Inflammatory macrophage treated with lipopolysaccharide for 1 hour (primary cell): Measurements from ENCODE around the gene AFG1L.
A peak's percentile ranks its signal among the peaks of the same experiment; 100 is the strongest.
"Not testable (repeated sequence)": the region's sequence is repeated elsewhere in the genome, so short reads cannot be mapped to it uniquely, and the experiment has no call there.

Experiments
- DNase-seq, 2 donors: peaks; one replicate each; pipeline ENCODE4 v3.0.0-alpha.2; 2020 to 2022

Gene AFG1L

DNA sequence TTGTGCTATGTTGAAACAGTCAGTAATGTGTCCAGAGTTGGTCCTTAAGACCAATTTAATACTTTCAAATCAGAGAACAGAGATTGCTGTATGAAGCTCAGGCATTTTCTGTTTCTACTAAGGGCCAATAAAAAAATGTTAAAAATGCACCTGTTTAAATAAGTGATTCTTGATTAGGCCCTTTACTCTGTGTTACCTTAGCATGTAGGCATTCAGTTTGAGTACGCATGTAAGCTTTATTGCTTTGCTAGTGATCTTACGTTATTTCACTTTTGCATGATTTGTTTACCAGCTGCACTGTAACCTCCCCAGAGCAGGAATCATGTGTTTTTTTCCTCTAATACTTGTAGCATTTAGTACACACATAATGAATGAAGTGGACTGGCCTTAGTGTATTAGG lies 61.0 kb downstream of the AFG1L start:
- no peak for DNase-seq

DNA sequence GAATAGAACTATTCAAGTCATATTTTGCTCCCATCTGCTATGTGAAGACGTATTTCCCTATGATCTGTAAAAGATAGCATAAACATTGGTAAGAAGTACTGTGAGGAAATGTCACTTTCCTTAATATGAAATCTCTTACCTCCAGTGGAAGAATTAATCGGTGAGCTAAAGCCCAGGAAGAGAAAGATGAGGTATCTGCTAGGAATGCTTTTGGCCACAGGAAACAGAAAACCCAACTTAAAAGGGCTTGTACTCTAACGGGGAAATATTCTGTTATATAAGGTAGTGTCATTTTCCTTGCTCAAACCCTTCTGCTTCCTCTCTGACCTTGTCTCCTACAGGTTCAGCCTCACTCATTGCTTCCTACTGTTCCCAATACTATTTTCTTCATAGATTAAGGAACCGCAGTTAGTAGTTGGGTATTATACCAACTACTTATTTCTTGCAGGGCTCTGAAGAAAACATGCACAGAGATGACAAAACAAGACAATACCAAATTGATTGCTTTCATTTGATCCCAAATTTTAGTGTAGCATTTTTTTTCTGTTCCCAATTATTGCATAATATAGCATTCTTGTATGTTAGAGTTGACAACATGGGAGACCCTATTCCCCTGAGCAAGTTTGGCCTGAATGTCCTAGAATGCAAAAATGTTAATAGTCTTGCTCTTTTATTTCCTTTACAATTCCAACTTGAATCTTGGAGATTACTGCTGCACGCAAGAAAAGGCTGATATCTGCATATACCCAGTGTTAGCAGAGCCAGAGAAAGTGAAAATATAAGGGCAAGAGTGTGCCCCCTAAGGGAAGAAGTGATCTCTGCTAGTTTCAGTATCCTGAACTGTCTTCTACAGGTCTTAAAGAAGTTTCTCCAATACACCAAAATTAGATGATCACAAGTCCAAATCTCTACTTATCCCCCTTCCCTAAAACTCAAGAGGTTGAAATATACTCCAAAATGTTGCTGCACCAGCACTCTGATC lies 65.3 kb downstream of the AFG1L start:
- no peak for DNase-seq

DNA sequence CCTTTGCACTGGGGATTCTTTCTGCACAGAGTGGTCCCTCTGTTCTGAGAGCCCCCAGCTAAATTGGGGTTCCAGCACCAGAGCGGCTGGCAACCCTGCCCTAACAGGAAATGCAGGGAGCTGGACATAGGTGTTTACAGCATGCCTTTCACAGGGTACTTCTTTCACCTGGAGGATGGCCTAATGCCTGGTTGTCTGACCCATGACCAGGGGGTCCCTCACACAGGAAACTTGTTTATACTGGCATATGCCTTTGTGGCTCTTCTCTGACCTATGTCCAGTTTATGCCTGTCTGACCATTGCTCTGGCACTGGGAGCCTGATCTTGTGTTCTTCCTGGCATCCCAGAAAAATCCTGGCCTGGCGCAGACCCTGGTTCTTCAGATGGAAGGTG lies 66.1 kb downstream of the AFG1L start:
- DNase-seq = no peak

DNA sequence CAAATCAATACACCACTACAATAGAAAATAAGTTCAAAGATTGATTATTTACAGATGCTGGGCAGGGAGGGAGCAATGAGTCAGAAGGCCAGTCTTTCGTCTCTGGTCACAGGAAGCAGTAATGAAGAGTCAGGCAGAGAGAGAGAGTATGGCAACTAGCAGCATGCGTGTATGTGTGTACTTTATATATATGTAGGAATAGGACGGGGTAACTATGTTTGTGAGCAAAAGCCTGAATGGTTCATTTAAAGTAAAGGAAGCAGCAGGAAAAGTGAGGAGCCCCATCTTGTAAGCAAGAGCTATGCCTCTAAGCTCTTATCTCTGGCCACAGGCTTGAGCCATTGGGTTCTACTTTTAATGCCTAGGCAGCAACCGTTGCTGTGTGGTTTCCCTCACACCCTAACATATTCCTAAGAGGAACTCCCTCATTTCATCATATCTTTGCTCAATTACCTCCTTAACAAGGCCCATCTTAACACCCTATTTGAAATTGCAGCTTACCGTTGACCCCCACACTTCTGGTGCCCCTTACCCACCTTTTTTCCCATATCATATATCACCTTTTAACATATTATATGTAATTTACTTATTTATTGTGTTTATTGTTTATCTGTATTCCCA lies 66.6 kb downstream of the AFG1L start:
- DNase-seq = peak; percentile 56 to 63

DNA sequence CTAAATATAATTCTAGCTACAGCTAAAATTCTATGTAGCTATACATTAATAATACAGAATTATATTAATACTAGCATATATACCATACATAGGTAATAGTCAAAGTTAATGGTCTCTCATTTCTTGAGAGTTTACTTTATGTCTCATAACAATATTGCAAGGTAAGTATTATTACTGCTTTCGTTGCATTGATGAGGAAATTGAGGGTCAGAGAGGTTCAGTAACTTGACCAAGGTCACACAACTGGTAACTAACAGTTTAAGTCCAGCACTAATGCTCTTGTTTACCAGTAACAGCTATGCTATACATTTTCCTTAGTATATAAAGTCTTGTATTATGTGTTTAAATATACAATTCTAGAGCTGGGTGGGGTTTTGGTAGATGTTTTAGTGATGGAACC lies 67.6 kb downstream of the AFG1L start:
- no peak for DNase-seq

DNA sequence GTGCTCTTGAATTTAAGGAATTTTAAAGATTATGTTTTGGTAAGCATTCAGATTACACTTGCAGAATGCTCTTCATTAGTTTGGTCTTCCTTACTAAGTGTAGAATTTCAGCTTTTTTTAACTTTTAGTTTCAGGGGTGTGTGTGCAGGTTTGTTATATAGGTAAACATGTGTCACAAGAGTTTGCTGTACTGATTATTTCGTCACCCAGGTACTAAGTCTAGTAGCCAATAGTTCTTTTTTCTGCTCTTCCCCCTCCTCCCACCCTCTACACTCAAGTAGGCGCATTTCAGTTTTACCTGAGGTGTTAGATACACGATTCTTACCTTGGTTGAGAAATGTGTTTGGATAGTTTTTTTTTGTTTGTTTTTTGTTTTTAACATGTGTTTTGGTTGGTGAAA lies 68.3 kb downstream of the AFG1L start:
- DNase-seq = no peak

DNA sequence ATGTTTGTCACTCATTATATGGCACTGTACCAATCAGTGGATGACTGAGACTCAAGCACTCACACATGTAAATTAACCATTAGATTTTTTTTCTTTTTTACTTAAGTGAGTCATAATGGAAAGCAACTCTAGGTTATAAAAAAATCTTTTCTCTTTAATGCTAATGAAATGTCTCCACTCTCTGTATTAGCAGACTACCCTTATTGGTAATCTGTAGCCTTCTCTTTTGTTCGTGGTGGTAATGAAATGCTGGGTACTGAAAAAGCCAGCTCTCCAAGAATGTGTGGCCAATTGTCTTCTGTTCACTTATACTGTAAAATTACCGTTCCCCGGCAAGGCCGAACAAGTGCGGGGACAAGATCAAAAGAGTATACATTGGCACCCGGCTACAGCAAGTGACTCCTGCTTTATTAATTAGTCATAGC lies 69.0 kb downstream of the AFG1L start:
- no peak for DNase-seq

DNA sequence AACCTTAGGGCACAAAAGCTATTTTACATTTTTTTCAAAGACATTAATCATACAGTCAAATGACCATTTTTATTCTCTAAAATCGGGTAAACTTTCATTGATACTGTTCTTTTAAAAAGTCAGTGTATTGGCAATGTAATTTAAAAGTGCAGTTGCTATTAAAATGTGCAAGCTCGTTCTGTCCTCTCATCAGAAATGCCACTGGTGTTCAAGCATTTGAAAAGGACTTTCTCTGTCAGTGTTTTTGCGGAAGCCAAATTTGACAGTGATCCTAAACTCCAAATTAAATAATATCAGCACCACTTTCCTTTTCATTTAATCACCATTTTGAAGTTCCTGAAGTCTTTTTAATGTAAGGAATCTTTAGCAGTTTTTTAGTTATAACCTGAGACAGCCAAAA lies 69.6 kb downstream of the AFG1L start:
- no peak for DNase-seq

DNA sequence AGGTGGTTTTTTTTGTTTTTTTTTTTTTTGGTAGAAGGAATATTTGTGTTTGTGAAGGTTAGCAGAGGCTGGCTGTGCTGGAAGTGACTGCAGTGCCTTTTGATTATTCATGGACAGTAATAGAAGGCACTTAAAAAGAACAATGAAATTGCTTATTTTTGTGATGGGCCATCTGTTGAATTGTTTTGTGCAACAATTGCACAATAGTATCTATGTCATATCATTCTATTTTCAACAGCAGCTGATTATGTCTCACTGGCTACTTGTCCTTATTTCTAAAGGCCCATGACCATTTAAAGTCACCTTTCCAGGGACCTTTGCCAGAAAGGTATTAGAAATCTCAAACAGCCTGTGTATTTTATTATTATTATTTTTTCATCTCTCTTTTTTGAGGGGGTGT lies 70.6 kb downstream of the AFG1L start:
- DNase-seq = peak; percentile 27 to 66

DNA sequence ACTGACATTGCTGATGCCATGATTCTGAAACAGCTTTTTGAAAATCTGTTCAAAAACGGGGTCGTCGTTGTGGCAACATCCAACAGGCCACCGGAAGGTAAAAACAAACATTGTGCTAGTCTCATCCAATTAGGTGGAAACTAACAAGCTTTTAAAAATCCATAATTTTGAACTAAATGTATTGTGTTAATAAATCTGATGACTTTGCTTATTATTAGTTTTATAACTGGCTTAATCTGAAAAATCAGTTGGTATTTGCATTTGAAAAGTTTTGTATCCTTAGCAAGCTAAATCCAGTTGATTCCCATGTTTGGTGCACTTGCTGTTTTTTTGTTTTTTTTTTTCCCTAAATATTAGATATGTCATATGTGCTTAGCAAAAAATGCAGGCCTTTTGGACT lies 71.4 kb downstream of the AFG1L start:
- DNase-seq = no peak

DNA sequence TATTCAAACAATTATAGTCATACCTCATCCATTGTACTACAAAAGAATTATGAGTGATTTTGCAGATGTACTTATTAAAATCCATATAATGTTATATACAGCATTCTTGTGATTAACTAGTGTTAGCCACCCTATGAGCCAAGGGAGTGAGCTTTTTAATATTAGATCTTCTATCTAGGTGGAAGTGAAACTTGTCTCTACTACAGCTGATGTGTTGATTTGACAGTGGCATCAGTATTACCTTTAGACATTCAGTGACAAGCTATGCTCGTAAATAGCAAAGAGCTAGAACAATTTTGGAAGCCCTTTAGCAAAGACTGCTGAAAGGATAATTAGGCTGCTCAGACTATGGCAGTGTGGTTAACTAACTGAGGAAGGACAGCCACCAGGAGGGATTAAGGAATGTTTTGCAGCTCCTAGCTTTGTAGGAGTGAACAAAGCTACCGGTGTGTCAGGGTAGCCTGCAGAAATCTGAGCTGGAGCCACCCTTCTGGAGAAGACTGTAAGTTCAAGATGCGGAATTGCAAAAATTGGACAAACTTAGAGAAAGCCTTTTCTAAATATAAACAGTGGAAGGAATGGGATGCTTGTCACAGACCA lies 73.7 kb downstream of the AFG1L start:
- no peak for DNase-seq

DNA sequence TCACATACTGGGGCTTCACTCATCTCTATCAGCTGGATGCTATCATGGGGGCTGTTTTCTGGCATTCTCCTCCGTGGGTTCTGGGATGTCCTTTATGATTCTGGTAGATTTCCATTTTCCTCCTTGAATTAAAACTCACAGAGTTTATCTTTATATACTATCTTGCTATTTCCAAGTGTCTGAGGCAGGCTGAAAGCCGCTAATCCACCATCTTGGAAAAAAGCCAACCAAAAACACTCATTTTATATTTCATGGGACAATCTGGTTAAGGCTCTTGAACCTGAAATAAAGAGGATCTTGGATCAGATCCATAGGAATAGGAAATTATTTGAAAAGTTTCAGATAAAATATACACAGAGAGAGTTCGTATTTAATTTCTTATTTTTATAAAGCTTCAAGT lies 86.0 kb downstream of the AFG1L start:
- DNase-seq = no peak

DNA sequence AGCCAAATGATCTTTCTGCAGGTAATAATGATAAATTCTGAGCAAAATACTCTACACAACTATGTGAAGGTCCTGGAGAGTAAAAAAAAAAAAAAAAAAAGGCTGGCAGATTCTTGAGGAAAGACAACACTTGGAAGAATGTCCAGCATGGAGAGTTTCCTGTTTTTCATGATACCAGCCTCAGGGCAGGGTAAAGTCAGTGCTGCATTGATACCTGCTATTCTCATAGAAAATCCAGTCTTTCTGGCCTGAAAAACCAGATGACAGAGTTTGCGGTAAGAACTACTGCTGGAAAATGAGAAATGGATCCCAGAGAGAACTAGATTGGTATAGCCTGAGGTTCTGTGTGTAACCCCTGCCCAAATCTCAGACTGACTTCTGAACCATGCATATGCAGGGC lies 89.1 kb downstream of the AFG1L start:
- DNase-seq = no peak

DNA sequence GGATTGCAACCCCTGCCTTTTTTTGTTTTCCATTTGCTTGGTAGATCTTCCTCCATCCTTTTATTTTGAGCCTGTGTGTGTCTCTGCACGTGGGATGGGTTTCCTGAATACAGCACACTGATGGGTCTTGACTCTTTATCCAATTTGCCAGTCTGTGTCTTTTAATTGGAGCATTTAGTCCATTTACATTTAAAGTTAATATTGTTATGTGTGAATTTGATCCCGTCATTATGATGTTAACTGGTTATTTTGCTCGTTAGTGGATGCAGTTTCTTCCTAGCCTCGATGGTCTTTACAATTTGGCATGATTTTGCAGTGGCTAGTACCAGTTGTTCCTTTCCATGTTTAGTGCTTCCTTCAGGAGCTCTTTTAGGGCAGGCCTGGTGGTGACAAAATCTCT lies 94.3 kb downstream of the AFG1L start:
- not testable (repeated sequence) for DNase-seq

DNA sequence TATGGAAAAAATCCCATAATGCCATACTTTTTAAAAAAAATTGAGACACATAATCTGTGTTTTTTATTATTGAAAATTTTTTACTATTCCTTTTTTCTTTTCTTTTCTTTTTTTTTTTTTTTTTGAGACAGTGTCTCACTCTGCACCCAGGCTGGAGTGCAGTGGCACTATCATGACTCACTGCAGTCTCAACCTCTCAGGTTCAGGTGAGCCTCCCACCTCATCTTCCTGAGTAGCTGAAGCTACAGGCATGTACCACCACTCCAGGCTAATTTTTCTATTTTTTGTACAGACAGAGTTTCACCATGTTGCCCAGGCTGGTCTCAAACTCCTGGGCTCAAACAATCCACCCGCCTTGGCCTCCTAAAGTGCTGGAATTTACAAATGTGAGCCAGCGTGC lies 100.4 kb downstream of the AFG1L start:
- no peak for DNase-seq

DNA sequence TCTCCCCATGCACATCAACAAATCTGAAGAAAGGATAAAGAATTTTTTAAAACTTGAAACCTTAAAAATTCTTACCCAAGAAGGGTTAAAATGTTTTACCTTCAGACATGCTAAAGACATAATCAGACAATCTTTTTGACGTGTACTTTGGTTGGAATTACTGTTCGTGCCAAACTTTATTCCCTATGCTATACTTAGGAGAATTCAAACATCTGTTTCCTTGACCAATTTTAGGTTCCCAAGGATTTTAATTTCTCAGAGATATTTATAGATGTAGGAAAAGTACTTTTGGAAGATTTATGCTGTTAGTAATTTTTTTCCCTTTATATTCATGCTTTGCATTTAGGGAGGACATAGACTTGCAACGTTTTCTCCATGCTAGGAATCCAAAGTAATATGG lies 108.4 kb downstream of the AFG1L start:
- DNase-seq = no peak

DNA sequence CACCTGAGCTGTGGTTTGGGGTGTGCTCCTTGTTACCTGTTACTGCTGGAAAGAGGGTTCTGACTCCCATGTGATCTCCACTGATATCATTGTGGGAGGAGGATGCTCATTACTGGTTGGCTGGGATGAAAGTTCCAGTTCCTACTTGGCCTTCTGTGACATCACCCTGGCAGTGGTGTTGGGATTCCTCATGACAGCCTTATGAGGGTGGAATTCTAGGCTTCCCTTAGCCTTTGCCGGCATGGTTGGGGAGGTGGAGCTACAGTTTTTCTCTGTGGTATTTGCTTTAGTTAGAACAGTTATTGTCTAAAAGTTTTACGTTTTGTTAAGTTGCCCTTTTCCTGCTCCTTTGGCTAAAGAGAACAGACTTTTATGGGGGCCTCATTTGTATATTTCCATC lies 112.1 kb downstream of the AFG1L start:
- DNase-seq = no peak

DNA sequence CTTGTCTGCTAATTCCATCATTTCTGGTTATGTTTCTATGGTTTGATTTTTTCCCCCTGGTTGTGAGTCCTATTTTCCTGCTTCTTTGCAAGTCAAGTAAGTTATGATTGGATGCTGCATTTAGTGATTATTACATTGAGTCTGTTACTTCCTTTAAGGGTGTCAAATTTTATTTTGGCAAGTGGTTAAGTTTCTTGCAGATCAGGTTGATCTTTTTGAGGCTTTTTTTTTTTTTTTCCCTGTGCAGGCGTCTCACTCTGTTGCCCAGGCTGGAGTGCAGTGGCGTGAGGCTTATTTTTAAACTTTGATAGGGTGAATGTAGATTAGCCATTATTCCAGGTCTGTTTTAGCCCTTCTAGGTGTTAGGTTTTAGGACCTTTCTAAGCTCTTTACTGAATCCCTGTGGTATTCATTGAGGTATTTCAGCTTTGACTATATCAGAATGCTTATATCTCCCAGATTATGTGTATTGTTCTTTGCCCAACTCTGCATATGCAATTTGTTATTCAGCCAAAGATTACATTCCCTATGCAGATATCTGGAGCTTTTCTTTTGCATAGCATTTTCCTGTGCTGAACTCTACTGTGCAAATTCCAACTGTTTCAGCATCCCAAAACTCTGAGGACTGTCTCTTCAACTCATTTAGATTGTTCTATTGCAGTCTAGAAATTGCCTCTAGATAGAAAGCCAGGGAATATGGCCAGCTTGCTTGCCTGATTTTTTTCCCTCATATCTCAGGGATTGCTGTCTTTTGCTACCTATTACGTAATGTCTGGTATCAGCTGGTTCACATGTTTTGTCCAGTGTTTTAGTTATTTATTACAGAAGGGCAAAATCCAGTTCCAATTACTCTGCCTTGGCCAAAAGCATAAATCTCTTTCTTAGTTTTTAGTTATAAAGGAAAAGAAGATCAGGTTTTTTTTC lies 113.3 kb downstream of the AFG1L start:
- no peak for DNase-seq

DNA sequence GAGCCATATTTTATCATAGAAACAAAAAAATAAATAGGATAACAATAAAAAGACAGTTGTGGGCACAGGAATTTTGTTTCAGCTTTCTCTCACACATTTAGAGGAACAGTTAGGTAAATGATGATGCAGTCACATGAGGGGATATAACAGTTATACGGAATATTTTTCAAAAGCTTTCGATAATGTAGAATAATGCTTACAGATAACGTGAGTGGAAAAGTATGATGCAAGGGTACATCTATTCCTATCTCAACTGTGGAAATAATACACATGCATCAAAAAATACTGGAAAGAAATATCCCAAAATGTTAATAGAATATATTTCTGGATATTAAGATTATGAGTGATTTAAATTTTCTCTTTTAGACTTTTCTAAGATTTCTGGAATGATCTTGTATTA lies 114.0 kb downstream of the AFG1L start:
- no peak for DNase-seq

DNA sequence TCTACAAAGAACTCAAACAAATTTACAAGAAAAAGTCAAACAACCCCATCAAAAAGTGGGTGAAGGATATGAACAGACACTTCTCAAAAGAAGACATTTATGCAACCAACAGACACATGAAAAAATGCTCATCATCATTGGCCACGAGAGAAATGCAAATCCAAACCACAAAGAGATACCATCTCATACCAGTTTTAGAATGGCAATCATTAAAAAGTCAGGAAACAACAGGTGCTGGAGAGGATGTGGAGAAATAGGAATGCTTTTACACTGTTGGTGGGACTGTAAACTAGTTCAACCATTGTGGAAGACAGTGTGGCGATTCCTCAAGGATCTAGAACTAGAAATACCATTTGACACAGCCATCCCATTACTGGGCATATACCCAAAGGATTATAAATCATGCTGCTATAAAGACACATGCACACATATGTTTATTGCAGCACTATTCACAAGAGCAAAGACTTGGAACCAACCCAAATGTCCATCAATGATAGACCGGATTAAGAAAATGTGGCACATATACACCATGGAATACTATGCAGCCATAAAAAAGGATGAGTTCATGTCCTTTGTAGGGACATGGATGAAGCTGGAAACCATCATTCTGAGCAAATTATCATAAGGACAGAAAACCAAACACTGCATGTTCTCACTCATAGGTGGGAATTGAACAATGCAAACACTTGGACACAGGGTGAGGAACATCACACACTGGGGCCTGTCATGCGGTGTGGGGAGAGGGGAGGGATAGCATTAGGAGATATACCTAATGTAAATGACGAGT lies 121.4 kb downstream of the AFG1L start:
- DNase-seq = not testable (repeated sequence)

DNA sequence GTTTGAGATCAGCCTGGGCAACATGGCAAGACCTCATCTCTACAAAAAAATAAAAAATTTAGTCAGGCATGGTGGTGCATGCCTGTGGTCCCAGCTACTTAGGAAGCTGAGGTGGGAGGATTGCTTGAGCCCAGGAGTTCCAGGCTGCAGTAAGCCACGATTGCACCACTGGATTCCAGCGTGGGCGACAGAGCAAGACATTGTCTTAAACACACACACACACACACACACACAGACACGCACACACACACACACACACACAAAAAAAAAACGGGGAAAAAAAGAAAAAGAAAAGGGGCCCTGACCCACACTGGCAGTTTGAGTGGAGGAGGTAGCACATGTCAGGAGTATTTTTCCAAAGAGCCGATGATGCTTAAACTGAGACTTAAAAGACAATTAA lies 122.2 kb downstream of the AFG1L start:
- no peak for DNase-seq

DNA sequence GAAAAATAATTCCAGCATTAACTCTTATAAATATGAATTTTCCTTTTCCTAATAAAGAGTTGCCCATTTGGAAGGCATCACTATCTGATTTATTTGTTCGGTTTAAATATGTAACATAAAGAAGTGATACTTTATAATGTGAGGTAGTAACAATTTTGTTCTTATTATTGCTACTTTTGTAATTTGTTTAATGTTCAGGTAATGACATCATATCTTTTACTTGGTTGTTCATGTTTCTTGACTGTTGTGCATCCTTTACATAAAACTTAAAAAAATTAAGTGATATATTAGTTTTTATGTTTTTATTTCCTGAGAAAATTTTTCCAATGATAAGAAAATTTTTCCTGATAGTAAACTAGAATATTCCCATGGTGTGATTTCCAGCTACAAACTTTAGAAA lies 124.6 kb downstream of the AFG1L start:
- DNase-seq = no peak
